GM23248 (cell line): Measurements from ENCODE around the gene RAC2. TPM values are rescaled to one million over a fixed set of nuclear protein-coding genes. Genes with fewer than 3 reads are reported as not detected.
"Not testable (repeated sequence)": the region's sequence is repeated elsewhere in the genome, so short reads cannot be mapped to it uniquely, and the experiment has no call there.

ENCODE experiments used
- DNase-seq: peaks from one replicate; pipeline ENCODE4 v3.0.0-alpha.2; 2015
- H2AFZ ChIP-seq: fragments of 200-600 bp; sonication (generic); 2 replicates; pipeline ENCODE4 v1.6.1; 2016; ENCODE audit warnings: antibody characterized with exemption
- H3F3A ChIP-seq: fragments of 200-600 bp; sonication (generic); 2 replicates; pipeline ENCODE4 v1.6.1; 2016; ENCODE audit warnings: mild to moderate bottlenecking, antibody characterized with exemption, mixed run types; ENCODE audit not compliant: insufficient read depth
- H3K27ac ChIP-seq: fragments of 200-600 bp; sonication (generic); 2 replicates; pipeline ENCODE4 v1.5.1; 2016; ENCODE audit warnings: mild to moderate bottlenecking
- H3K27me3 ChIP-seq: fragments of 200-600 bp; sonication (generic); replicated peaks from 2 replicates; pipeline ENCODE4 v1.6.1; 2016; ENCODE audit warnings: mild to moderate bottlenecking; ENCODE audit not compliant: insufficient read depth
- H3K36me3 ChIP-seq: fragments of 200-600 bp; sonication (generic); 2 replicates; pipeline ENCODE4 v1.6.1; 2016; ENCODE audit warnings: low read depth, mild to moderate bottlenecking
- H3K4me1 ChIP-seq: fragments of 200-600 bp; sonication (generic); 2 replicates; pipeline ENCODE4 v1.6.1; 2016; ENCODE audit warnings: mild to moderate bottlenecking; ENCODE audit not compliant: insufficient read depth
- H3K4me2 ChIP-seq: fragments of 200-600 bp; sonication (generic); one replicate; pipeline ENCODE4 v1.6.1; 2016; ENCODE audit warnings: mild to moderate bottlenecking; ENCODE audit not compliant: unreplicated experiment
- H3K4me3 ChIP-seq: fragments of 200-600 bp; sonication (generic); 2 replicates; pipeline ENCODE4 v1.5.1; 2016; ENCODE audit warnings: mild to moderate bottlenecking
- H3K79me2 ChIP-seq: fragments of 200-600 bp; sonication (generic); 2 replicates; pipeline ENCODE4 v1.6.1; 2016; ENCODE audit warnings: mild to moderate bottlenecking; ENCODE audit not compliant: insufficient read depth
- H3K9ac ChIP-seq: fragments of 200-600 bp; sonication (generic); 2 replicates; pipeline ENCODE4 v1.6.1; 2016; ENCODE audit warnings: mild to moderate bottlenecking
- H3K9me2 ChIP-seq: fragments of 200-600 bp; sonication (generic); 2 replicates; pipeline ENCODE4 v1.6.1; 2016; ENCODE audit warnings: mixed run types, mild to moderate bottlenecking, moderate library complexity; ENCODE audit not compliant: insufficient read depth
- H3K9me3 ChIP-seq: fragments of 200-600 bp; sonication (generic); one replicate; pipeline ENCODE4 v1.6.1; 2017; ENCODE audit warnings: low read depth
- H4K20me1 ChIP-seq: fragments of 200-600 bp; sonication (generic); 2 replicates; pipeline ENCODE4 v1.6.0; 2016; ENCODE audit not compliant: insufficient read depth
- EZH2 ChIP-seq: fragments of 200-600 bp; sonication (generic); IDR thresholded peaks from 2 replicates; pipeline ENCODE4 v1.6.1; 2018; ENCODE audit warnings: antibody characterized with exemption, mild to moderate bottlenecking; ENCODE audit not compliant: insufficient read depth, poor library complexity, severe bottlenecking
- EZH2phosphoT487 ChIP-seq: fragments of 200-600 bp; sonication (generic); IDR thresholded peaks from 2 replicates; pipeline ENCODE4 v1.6.1; 2018; ENCODE audit warnings: antibody characterized with exemption, moderate library complexity, mild to moderate bottlenecking, low read depth; ENCODE audit not compliant: insufficient read depth
- WGBS, 2 experiments: methylation state at CpG; one replicate each; pipeline ENCODE4 v1.1.6; 2015 to 2017; ENCODE audit warnings: low lambda C conversion rate in 2 of 2, low coverage in 1 of 2; ENCODE audit errors: missing lambda C conversion rate in 2 of 2; 5-methylcytosine and 5-hydroxymethylcytosine counted together
- in situ Hi-C: fragments of 300-500 bp; cut with MboI; formaldehyde crosslinking; loops from 2 replicates; pipeline ENCODE4 v1.15.0; 2020
- polyA plus RNA-seq: library from polyadenylated mRNA; unstranded; fragments of >200 nt; fragmentation: Nextera tagmentation; extraction: Ambion mirVana; gene quantifications from 2 replicates; pipeline ENCODE4 v1.2.1, GENCODE V29; 2016
- total RNA-seq: library from RNA; depleted of rRNA; stranded (reverse); fragments of >200 nt; shearing (Covaris generic); gene quantifications from 2 replicates; pipeline ENCODE4 v1.2.3, GENCODE V29; 2014

Gene RAC2
- total and polyA plus RNA-seq, 2 experiments from 2014 or later = 34.9 to 35.1 TPM

GRCh38 chr22:37235897-37236607 is 8.0 kb downstream of the RAC2 start:
- H3K27me3 ChIP-seq = no peaks in the 10 kb centered on the region
- H3K4me3 ChIP-seq = no peak overlapping the region
- H3K4me2 ChIP-seq = no peak overlapping the region
- no peak overlapping the region for H3K27ac ChIP-seq
- TF ChIP-seq EZH2phosphoT487 (no peak), EZH2 (no peak)
- in situ Hi-C loops = no loop called here
- no peaks in the 10 kb centered on the region for H4K20me1 ChIP-seq
- H3K36me3 ChIP-seq = no peaks in the 10 kb centered on the region
- H3F3A ChIP-seq = no peaks in the 10 kb centered on the region
- H3K9ac ChIP-seq = no peak overlapping the region
- DNase-seq = no peak
- 97 to 100% methylated on average over 3 of the region's 3 CpGs for WGBS, 2 experiments
- H3K4me1 ChIP-seq = peaks cover 8% of the 10 kb centered on the region; the same call in 1 of the 2 replicates
- H3K9me2 ChIP-seq = no peaks in the 10 kb centered on the region
- H3K9me3 ChIP-seq = no peaks in the 10 kb centered on the region
- H2AFZ ChIP-seq = no peak overlapping the region
- no peaks in the 10 kb centered on the region for H3K79me2 ChIP-seq

GRCh38 chr22:37234736-37235711 is 9.0 kb downstream of the RAC2 start:
- Histone ChIP-seq H3K79me2 (no peaks in the 10 kb centered on the region), H4K20me1 (no peaks in the 10 kb centered on the region), H3K27me3 (no peaks in the 10 kb centered on the region), H3K9me2 (no peaks in the 10 kb centered on the region), H3K36me3 (no peaks in the 10 kb centered on the region), H3K9me3 (no peaks in the 10 kb centered on the region), H3K4me2 (no peak overlapping the region), H3K4me1 (peaks cover 14% of the 10 kb centered on the region), H3K9ac (no peak overlapping the region), H2AFZ (no peak overlapping the region), H3F3A (peaks cover 5% of the 10 kb centered on the region; the same call in 1 of the 2 replicates), H3K4me3 (no peak overlapping the region), H3K27ac (no peak overlapping the region)
- in situ Hi-C loops = no loop called here
- 82 to 85% methylated on average over 15 to 16 of the region's 16 CpGs for WGBS, 2 experiments
- no peak for DNase-seq
- TF ChIP-seq EZH2 (no peak), EZH2phosphoT487 (no peak)

- Histone ChIP-seq H3K4me1 (peaks cover 24% of the 10 kb centered on the region), H3K36me3 (no peaks in the 10 kb centered on the region), H3K27me3 (no peaks in the 10 kb centered on the region), H3K9me3 (no peaks in the 10 kb centered on the region), H3K9ac (no peak overlapping the region), H3K4me3 (no peak overlapping the region), H3K9me2 (no peaks in the 10 kb centered on the region), H3F3A (peaks cover 5% of the 10 kb centered on the region; the same call in 1 of the 2 replicates), H3K79me2 (no peaks in the 10 kb centered on the region), H4K20me1 (no peaks in the 10 kb centered on the region), H2AFZ (no peak overlapping the region), H3K27ac (no peak overlapping the region), H3K4me2 (no peak overlapping the region)
- TF ChIP-seq EZH2 (no peak), EZH2phosphoT487 (no peak)
- in situ Hi-C loops = no loop called here
- 67 to 72% methylated on average over 27 of the region's 27 CpGs for WGBS, 2 experiments
- DNase-seq = no peak
Measured at GRCh38 chr22:37233751-37234631, 10.1 kb downstream of the RAC2 start.

- H3K9me3 ChIP-seq, H3K4me3 ChIP-seq, H3K79me2 ChIP-seq, H3K4me2 ChIP-seq, H3K9ac ChIP-seq, H3K9me2 ChIP-seq, H4K20me1 ChIP-seq, DNase-seq, H3F3A ChIP-seq, H3K36me3 ChIP-seq, H3K27ac ChIP-seq, H2AFZ ChIP-seq, H3K27me3 ChIP-seq, in situ Hi-C loops: not testable (repeated sequence)
- 90 to 93% methylated on average over 12 of the region's 12 CpGs for WGBS, 2 experiments
- H3K4me1 ChIP-seq = peaks cover 30% of the 10 kb centered on the region
Measured at GRCh38 chr22:37233371-37233750, 10.7 kb downstream of the RAC2 start.
